ENCODE data around the gene ANKRD29. TPM values are rescaled to one million over a fixed set of nuclear protein-coding genes. Genes with fewer than 3 reads are reported as not detected.

The ANKRD29 gene
- total and polyA plus RNA-seq, 10 of the 15 experiments (the other 5 are each of a cell fraction or from before 2014, with no cell fraction given) = 0.53 to 9.2 (median 1.6) TPM

DNA sequence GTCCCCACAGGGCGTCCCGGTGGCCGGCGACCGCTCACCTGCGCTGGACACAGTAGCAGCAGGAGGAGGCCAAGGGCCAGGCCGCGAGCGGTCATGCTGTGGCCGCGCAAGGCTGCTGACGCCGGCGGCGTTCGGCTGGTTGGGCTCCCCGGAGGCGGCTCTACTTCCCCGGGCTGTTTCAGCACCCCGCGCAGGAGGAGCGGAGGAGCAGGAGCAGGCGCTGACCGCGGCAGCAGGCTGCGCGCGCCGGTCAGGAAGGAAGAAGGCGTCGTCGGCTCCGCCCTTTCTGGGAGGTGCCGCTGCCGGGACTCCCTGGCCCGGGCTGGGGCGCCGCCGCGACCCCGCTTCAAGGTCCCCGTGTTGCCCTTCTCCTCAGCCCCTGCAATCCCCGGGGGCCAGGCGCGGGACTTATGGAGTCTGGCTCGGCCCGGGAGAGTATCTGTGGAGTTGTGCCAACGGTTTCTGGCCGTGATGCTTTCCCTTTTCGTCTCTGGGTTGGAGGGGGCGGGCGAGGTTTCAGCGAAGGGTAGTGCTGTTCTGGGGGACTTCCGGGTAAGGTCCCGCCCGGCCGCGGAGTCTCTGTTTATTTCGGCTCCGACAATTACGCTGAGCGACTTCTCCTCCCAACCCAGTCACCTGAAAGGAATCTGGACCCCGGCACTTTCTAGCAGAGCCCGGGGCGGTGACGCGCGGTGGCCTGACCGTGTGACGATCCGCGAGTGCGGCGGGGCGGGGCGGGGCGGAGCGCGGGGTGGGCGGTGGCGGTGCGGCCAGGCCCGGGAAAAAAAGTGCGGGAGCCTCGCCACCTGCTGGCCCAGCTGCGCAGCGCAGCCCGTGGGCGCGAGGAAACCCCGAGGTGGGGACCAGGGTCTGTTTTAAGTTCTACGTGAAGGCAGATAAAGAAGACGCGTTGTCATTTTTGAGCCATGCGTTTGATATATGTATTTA is 76.2 kb downstream of the ANKRD29 start, which contains the start of gene NPC1 (continued):
- TF ChIP-seq, protein P1, sequence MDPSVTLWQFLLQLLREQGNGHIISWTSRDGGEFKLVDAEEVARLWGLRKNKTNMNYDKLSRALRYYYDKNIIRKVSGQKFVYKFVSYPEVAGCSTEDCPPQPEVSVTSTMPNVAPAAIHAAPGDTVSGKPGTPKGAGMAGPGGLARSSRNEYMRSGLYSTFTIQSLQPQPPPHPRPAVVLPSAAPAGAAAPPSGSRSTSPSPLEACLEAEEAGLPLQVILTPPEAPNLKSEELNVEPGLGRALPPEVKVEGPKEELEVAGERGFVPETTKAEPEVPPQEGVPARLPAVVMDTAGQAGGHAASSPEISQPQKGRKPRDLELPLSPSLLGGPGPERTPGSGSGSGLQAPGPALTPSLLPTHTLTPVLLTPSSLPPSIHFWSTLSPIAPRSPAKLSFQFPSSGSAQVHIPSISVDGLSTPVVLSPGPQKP (IDR thresholded peaks at IDR 0.05; ENCODE audit: low read depth, low read length) = peak; percentile 58; the same call in 1 of the 2 replicates
- TF ChIP-seq PAX5 (IDR thresholded peaks at IDR 0.05; ENCODE audit: borderline replicate concordance, low read depth, low read length) (no peak), RELB (IDR thresholded peaks at IDR 0.05; ENCODE audit: low read depth) (no peak), ZBED1 (IDR thresholded peaks at IDR 0.05; ENCODE audit: borderline replicate concordance) (no peak), TARDBP (IDR thresholded peaks at IDR 0.05; ENCODE audit: borderline replicate concordance) (no peak), HSF1 (IDR thresholded peaks at IDR 0.05; ENCODE audit: low read depth, low read length) (no peak), ZNF24 (IDR thresholded peaks at IDR 0.05) (no peak), ZNF384 (IDR thresholded peaks at IDR 0.05; ENCODE audit: borderline replicate concordance, low read depth, low read length) (no peak), E4F1 (IDR thresholded peaks at IDR 0.05; ENCODE audit: borderline replicate concordance, partially characterized antibody) (peak; percentile 80), RB1 (IDR thresholded peaks at IDR 0.05; ENCODE audit: borderline replicate concordance) (peak; percentile 67), SREBF2 (IDR thresholded peaks at IDR 0.05; ENCODE audit: low read length) (0 out of 2 replicates have a peak, but pooled peaks have one; percentile 55), CREB1 (IDR thresholded peaks at IDR 0.05; ENCODE audit: low read depth) (peak; percentile 63), NR2C2 (IDR thresholded peaks at IDR 0.05; ENCODE audit: borderline replicate concordance, control insufficient read depth, insufficient read length, low read depth) (no peak), IKZF1 (conservative IDR thresholded peaks at IDR 0.05) (peak; percentile 68), ESRRA (IDR thresholded peaks at IDR 0.05; ENCODE audit: low read length) (no peak)
- TF ChIP-seq, protein P2, sequence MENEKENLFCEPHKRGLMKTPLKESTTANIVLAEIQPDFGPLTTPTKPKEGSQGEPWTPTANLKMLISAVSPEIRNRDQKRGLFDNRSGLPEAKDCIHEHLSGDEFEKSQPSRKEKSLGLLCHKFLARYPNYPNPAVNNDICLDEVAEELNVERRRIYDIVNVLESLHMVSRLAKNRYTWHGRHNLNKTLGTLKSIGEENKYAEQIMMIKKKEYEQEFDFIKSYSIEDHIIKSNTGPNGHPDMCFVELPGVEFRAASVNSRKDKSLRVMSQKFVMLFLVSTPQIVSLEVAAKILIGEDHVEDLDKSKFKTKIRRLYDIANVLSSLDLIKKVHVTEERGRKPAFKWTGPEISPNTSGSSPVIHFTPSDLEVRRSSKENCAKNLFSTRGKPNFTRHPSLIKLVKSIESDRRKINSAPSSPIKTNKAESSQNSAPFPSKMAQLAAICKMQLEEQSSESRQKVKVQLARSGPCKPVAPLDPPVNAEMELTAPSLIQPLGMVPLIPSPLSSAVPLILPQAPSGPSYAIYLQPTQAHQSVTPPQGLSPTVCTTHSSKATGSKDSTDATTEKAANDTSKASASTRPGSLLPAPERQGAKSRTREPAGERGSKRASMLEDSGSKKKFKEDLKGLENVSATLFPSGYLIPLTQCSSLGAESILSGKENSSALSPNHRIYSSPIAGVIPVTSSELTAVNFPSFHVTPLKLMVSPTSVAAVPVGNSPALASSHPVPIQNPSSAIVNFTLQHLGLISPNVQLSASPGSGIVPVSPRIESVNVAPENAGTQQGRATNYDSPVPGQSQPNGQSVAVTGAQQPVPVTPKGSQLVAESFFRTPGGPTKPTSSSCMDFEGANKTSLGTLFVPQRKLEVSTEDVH (IDR thresholded peaks at IDR 0.05; ENCODE audit: low read depth, partially characterized antibody) = no peak
- TF ChIP-seq, protein P3, sequence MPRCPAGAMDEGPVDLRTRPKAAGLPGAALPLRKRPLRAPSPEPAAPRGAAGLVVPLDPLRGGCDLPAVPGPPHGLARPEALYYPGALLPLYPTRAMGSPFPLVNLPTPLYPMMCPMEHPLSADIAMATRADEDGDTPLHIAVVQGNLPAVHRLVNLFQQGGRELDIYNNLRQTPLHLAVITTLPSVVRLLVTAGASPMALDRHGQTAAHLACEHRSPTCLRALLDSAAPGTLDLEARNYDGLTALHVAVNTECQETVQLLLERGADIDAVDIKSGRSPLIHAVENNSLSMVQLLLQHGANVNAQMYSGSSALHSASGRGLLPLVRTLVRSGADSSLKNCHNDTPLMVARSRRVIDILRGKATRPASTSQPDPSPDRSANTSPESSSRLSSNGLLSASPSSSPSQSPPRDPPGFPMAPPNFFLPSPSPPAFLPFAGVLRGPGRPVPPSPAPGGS (IDR thresholded peaks at IDR 0.05; ENCODE audit: borderline replicate concordance, insufficient read depth, low read depth, low read length, poor library complexity, severe bottlenecking) = no peak
